NCI-H748 treated with DMSO at 0.1 percent for 48 hours (cell line): ENCODE data around the gene NUDT1.
"Not testable (repeated sequence)": the region's sequence is repeated elsewhere in the genome, so short reads cannot be mapped to it uniquely, and the experiment has no call there.

Experiments
- DNase-seq: peaks from one replicate; lab custom pipeline; 2025; lab: John Stamatoyannopoulos, UW

The NUDT1 gene

DNA sequence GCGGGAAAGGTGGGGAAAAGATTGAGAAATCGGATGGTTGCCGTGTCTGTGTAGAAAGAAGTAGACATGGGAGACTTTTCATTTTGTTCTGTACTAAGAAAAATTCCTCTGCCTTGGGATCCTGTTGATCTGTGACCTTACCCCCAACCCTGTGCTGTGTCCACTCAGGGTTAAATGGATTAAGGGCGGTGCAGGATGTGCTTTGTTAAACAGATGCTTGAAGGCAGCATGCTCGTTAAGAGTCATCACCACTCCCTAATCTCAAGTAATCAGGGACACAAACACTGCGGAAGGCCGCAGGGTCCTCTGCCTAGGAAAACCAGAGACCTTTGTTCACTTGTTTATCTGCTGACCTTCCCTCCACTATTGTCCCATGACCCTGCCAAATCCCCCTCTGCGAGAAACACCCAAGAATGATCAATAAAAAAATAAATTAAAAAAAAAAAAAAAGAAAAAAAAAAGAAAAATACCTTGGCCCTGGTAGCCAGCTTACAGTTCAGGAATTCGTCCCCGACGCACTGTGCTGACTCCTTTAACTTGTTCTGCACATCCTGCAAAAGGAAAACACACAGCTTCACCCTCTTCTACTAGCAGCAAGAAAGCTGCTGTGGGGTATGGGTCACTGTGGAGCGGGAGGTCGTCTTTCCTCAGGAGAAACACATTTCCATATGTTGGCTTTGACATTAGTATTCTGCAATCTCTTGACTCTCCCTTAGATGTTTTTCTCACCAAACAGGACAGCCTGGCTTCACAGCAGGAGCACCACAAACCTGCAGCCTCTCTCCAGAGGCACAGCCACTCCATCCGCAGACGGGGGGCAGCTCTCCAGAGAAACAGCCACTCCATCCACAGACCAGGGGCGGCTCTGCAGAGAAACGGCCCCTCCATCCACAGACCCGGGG is 27.3 kb downstream of the NUDT1 start:
- DNase-seq = not testable (repeated sequence)

DNA sequence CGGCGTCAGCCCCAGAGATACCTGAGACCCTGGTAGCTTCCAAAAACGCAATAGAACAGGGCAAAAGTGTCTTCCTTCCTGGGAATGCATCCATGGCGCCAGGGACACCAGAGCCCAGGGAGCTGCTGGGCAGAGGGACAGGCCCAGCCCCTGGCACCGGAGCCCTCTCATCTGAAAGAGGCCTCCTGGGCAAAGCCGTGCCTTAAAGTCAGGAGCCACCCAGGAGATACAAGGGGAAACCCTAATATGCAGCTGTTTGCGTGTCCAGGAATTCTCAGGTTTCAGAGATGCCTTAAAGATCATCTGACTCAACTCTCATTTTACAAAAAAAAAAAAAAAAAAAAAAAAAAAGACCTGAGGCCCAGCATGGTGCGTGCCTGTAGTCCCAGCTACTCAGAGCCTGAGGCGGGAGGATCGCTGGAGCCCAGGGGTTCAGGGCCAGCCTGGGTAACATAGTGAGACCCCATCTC is 28.0 kb downstream of the NUDT1 start:
- DNase-seq = no peak

DNA sequence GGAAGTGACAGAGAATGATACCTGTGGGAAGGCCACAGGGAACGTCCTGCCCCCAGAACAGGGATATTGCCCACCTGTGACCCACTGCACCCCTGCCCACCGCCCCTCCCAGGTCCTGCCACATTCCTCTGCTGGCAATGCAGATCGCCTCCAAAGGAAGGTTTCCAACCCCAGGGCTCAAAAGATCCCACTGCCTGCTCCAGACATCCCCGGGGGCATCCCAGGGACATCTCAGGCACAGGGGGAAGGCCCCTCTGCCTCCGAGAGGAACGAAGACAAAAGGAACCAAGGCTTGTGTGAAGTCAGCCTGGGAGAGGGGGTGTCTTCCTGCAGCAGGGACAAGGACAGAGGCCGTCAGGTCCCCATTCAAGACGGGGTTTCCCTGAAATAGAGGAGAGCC is 28.5 kb downstream of the NUDT1 start:
- no peak for DNase-seq

DNA sequence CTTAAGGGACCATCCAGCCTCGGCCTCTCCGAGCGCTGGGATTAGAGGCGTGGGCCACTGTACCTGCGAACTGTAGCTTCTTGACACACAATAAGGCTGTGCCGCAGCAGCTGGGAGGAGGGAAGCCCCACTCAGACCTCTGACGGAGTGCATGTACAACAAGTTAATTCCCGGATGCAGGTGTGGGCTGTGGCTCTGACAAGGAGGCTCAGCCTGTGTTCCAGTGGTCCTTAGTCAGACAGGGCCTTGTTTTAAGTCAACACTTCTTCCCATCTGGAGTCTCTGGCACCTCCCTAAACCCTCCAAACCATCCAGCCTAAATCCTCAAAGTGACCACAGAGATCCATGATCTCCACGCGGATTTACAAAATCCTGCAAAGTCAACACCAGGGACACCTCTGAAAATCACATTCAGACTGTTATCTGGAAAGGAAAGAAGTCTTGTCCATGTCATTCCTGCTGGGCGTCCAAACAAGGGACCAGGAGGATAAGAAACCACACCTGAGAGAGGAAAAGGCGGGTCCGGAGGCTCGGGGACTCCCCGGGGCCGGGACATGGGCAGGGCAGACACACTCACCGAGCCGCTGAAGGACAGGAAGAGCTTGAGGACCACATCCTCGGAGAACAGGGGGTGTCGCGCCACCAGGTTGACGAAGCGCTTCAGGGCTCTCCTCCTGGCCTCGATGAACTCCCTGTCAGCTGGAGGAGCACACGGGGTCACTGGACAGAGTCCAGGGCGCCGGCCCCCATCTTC is 29.4 kb downstream of the NUDT1 start:
- DNase-seq = no peak

DNA sequence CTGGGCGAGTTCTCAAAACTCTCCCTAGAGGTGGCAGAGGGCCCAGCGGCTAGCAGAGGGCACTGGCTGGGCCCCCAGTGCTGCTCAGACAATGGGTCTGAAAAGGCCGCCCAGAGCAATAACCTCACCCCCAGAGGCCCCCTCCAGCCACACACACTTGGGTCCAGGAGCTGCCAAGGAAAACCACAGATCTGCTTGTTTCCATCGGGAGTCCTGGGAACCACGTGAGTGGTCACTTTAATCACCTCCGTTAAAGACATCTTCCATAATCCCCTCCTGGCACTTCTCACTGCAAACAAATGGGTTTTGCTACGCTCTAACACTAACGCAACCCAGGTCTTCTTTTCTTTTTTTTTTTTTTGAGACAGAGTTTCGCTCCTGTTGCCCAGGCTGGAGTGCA is 30.0 kb downstream of the NUDT1 start:
- no peak for DNase-seq

DNA sequence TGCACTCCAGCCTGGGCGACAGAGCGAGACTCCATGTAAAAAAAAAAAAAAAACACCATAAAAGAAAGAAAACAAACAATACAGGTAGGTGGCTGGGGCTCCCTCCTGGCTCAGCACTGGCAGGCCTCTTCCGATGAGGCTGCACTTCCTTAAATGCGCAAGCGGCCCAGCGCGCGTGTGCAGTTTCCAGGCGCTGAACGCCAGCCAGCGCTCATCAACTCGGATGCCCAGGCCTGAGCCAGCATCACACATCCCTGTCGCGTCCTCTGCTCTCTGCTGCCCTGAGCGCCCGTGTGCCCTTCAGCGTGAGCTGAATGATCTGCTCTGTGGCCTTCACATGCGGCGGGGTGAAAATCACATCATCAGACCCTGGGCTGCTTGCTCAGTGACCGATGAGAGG is 31.8 kb downstream of the NUDT1 start:
- no peak for DNase-seq

DNA sequence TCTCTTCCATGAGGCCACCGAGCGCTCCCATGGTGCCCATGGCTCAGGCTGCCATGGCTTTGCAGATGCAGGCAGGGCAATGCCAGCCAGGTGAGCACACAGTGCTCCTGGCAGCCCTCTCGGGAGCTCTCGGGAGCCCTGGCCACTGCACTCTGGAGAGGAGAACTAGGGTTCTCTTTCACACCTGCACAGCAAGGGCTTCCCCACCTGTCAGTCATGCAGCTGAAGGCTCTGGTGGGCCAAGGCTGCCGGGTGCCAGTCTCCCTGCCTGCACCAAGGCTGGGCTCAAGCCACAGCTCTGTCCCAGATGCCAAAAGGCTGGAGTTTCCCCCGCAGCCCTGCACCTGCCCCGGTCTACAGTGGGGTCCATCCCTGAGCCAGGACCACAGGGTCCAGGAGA is 32.6 kb downstream of the NUDT1 start:
- no peak for DNase-seq

DNA sequence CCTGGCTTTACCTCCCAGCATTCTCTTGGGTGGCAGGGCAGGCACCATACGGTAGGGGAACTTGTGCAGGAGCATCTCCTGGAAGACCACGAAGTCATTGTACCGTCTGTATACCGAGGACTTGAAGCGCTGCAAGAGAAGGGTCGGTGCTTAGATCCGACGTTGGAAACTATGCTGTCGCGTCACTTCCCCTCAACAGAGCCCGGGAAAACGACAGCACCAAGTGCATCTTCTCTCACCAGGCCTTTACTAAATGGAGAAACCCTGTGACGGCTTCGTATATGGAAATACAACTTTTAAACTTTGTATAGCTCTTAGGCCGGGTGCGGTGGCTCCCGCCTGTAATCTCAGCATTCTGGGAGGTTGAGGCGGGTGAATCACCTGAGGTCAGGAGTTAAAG is 33.1 kb downstream of the NUDT1 start:
- no peak for DNase-seq

DNA sequence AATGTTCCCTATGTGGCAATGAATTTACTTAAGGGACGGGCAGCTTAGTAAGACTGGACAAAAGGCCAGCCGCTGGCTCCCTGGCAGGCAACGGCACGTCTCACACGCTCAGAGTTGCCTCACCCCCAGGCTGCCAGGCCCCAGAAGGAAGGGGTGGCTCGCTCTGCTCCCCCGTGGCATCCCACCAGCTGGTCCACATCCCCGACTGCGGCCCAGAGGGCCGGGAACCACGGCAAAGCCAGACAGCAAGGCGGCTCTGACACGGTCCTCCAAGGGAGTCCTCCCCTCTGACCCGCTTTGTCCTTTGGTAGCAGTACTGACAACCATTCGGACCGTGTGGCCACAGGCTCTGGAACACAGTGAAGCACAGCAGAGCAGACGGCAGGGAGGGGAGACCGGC is 34.1 kb downstream of the NUDT1 start:
- no peak for DNase-seq

DNA sequence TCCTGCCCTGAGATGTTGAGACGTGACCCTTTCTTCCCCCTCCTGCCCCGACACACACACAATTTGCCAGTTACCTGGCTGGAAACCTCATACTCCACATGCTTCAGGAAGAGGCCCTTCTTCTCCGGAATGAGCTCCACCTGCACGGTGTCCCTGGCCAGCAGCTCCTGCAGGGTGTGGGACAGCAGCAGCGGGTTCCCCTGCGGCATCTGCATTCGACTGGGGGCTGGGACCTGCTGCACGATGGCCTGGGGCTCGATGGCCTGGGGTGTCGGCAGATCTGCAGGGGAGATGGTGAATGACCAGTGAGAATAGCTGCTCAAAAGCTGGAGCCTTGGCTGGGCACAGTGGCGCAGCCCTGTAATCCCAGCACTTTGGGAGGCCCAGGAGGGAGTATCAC is 36.0 kb downstream of the NUDT1 start:
- no peak for DNase-seq

DNA sequence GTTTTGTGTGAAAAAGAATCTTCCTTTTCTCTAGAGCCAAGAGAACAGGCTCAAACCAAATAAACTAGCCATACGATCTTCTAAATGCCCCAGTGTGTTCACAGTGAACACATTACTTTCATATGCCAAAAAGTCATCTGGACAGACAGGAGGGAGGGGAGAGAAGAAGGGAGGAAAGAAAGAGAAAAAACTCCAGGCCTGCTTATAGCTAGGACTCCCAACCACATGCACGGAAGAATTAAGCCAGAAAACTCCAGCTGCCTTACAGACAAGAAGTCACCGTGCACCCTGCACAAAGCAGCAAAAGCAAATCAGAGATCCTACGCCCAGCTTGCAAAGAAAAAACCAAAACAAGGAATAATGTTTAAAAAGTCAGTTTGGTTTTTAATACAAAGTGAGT is 37.9 kb downstream of the NUDT1 start:
- DNase-seq = no peak

DNA sequence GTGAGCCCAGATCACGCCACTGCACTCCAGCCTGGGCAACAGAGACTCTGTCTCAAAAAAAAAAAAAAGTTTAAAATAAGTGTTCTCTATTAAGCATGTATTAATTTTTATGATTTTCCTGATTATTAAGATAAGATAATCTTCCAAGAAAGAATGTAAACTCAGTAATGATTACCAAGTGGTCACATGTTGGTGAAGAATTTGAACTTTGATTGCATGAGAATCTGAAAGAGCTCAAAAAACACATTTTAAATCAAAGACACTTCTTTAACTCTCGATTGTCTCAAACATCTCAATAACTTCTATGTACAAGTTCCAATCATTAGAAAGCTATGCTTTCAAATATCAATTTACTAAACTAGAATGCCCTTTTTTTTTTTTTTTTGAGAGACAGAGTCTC is 38.4 kb downstream of the NUDT1 start:
- no peak for DNase-seq

DNA sequence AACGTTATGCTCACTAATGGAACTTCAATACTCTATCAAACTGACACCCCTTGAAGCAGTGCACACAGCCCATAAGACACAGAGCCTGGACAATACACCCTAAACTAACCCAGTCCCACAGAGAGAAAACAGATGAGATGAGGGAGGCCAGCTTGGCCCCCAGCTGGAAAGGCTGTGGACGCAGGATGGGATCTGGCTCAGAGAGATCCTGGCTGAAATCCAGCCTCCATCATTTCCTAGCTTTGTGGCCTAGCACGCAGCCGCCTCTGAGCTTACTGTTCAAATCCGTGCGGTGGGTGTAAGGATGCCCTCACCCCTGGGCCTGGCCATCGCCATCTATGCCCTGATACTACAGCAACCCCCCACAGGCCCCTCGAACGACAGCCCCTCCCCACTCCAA is 39.5 kb downstream of the NUDT1 start:
- DNase-seq = no peak

DNA sequence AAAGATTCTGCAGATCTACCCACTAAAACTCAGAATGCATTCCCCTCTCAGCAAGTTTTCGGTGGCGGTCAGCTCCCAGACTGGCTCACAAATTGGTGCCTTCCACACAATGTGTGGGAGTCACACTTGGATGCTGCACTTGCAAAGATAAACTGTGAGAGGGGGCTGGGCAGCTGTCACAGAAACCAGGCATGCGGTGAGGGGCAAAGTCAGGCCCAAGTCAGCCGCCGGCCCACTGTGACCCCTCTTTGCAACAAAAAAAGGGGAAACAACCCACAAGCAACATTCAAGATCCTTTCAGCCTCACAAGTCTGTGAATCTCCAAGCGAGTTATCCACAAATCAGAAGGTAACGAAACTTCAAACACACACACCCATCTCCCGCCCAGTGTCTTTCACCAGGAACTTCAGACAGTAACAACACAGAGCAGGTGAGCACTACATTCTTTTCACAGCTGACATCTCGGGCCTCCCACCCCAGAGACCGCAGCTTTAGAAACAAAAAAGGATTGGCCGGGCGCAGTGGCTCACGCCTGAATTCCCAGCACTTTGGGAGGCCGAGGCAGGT is 40.2 kb downstream of the NUDT1 start:
- DNase-seq = no peak

DNA sequence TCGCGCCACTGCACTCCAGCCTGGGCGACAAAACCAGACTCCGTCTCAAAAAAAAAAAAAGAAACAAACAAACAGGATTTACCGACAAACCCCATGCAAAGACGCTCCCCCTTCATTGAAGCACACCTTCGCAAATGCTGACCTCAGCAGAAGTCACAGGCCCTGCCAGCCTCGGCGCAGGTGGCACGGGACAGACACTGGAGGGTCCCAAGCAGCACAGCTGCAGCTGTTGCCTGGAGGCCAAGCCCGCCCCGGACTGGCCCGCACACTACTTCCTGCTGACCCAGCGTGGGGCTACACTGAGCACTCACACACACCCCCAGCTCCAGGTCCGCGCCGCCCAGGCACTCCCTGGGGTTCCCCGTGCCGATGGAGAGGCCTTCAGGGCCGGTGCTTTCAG is 41.0 kb downstream of the NUDT1 start:
- DNase-seq = no peak

DNA sequence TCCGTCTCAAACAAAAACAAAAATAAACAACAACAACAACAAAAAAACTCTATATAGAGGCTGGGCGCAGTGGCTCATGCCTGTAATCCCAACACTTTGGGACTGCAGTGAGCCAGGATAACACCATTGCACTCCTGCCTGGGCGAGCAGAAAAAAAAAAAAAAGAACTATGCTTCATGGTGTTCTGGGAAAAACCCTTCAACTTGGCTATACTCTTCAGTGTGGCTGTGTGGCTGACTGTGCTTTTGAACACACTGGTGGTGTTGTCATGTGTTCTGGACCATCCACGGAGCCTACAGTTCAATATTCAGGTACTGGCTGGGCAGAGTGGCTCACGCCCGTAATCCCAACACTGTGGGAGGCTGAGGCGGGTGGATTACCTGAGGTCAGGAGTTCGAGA is 45.7 kb downstream of the NUDT1 start:
- no peak for DNase-seq

DNA sequence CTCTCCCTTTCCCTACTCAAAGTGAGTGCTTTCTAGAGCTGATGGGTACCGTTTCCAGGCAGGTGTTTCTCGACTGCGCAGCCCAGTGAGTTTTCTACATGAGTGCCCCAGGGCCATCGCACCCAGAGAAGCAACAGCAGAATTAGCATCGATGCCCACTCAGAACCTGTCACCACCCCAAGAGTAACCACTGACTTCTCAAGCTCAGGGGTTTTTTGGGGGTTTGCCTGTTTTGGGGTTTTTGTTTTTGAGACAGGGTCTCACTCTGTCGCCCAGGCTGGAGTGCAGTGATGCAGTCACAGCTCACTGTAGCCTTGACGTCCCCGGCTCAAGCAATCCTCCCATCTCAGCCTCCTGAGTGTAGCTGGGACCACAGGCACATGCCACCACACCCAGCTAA is 46.5 kb downstream of the NUDT1 start:
- DNase-seq = no peak

DNA sequence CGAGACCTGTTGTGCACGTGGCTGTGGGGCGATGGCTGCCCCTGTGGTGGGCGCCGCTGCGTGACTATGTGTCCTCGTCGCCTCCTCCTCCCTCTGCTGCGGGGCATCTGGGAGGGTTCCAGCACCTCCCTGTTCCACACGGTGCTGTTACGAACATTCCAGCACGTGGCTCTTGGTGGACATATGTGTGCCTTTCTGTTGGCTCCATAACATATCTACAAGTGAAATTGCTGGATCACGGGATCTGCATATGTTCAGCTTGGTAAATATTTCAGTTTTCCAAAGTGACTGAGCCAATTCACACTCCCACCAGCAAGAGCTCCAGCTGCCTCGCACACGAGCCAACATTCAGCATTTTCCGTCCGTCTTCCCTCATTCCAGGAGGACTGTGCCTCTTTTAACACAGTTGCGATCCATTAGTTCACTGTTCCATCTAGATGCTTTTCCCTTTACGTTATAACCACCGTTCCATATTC is 47.1 kb downstream of the NUDT1 start:
- DNase-seq = no peak

DNA sequence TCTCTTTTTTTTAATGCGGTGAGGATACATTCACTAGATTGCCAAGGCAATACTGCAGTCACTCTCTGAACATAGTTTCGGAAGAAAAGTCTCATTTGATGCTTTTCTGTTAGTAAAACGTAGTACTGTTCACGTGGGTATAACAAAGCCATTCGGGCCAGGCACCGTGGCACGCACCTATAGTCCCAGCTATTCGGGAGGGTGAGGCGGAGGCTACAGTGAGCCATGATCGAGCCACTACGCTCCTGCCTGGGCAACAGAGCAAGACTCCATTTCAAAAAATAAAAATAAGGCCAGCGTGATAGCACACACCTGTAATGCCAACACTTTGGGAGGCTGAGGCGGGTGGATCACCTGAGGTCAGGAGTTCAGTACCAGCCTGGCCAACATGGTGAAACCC is 47.6 kb downstream of the NUDT1 start:
- DNase-seq = no peak

DNA sequence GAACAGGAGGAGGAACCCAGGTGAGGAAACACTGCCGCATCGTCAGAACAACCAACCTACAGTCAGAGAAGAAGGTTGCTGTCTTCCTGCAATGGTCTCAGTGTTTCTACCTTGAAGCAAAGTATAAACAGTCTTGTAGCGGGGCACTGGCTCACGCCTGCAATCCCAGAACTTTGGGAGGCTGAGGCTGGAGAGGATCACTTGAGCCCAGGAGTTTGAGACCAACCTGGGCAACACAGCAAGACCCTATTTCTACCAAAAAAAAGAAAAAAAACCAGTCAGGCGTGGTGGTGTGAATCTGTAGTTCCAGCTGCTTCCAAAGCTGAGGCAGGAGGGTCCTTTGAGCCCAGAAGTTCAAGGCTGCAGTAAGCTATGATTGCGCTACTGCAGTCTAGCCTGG is 48.9 kb downstream of the NUDT1 start:
- no peak for DNase-seq

DNA sequence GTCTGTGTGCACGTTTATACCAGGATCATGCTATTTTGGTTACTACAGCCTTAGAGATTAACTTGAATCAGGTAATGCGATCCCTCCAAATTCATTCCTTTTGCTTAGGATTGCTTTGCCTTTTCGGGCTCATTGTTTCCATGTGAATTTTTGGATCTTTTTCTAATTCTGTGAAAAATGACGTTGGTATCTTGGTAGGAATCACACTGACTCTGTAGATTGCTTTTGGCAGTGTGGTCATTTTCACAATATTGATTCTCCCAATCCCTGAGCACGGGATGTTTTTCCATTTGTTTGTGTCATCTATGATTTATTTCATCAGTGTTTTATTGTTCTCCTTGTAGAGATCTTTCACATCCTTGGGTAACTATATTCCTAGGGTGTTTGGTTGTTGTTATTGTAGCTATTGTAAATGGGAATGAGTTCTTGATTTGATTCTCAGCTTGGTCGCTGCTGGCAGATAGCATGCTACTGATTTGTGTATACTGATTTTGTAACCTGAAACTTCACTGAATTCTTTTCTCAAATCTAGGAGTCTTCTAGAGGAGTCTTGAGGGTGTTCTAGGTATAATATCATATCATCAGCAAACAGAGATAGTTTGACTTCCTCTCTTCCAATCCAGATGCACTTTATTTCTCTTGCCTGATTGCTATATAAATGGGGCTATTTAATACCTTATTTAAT is 54.1 kb downstream of the NUDT1 start:
- no peak for DNase-seq

DNA sequence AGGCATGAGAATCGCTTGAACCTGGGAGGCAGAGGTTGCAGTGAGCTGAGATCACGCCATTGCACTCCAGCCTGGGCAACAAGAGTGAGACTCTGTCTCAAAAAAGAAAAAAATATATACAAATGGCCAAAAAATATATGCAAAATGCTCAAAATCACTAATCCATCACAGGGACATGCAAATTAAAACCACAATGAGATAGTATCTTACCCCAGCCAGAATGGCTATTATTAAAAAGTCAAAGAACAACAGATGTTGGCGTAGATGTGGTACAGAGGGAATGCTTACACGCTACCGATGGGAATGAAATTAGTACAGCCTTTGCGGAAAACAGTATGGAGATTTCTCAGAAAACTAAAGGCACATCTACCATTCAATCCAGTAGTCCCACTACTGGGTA is 54.8 kb downstream of the NUDT1 start:
- DNase-seq = no peak
